ENCODE measurements around the gene SNRPA.

SNRPA gene

GRCh38 chr19:40800339-40800996 lies 49.5 kb downstream of the SNRPA start:
- H3K9me3 ChIP-seq (ENCODE audit: insufficient read depth, low read length): no peaks in the 10 kb centered on the region
- H3K4me2 ChIP-seq (ENCODE audit: low read length): peak overlapping the region; percentile 96
- peak overlapping the region; percentile 63 for H3K27ac ChIP-seq (ENCODE audit: low read length)
- no peak overlapping the region for H2AFZ ChIP-seq (ENCODE audit: low read depth, low read length)
- H3K9ac ChIP-seq (ENCODE audit: low read length): peak overlapping the region; percentile 90
- H3K27me3 ChIP-seq (ENCODE audit: low read depth, low read length): no peaks in the 10 kb centered on the region
- peaks cover 43% of the 10 kb centered on the region for H3K36me3 ChIP-seq (replicated peaks; ENCODE audit: low read depth, low read length)
- TF ChIP-seq EZH2phosphoT487 (IDR thresholded peaks at IDR 0.05; ENCODE audit: low read depth) (no peak), CTCF (IDR thresholded peaks at IDR 0.05; ENCODE audit: low read depth, low read length) (no peak)
- peaks cover 65% of the 10 kb centered on the region for H3K79me2 ChIP-seq (ENCODE audit: low read length)
- peaks cover 56% of the 10 kb centered on the region for H4K20me1 ChIP-seq (ENCODE audit: insufficient read depth, low read length)
- H3K4me3 ChIP-seq (ENCODE audit: low read length): peak overlapping the region; percentile 86
- peaks cover 63% of the 10 kb centered on the region for H3K4me1 ChIP-seq (ENCODE audit: low read length)

DNA sequence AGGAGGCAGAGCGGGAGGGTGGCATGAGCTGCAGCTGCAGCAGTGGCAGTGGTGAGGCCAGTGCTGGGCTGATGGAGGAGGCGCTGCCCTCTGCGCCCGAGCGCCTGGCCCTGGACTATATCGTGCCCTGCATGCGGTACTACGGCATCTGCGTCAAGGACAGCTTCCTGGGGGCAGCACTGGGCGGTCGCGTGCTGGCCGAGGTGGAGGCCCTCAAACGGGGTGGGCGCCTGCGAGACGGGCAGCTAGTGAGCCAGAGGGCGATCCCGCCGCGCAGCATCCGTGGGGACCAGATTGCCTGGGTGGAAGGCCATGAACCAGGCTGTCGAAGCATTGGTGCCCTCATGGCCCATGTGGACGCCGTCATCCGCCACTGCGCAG lies 50.0 kb downstream of the SNRPA start:
- Histone ChIP-seq H2AFZ (ENCODE audit: low read depth, low read length) (no peak overlapping the region), H3K27me3 (ENCODE audit: low read depth, low read length) (no peaks in the 10 kb centered on the region), H4K20me1 (ENCODE audit: insufficient read depth, low read length) (peaks cover 61% of the 10 kb centered on the region), H3K9ac (ENCODE audit: low read length) (no peak overlapping the region), H3K79me2 (ENCODE audit: low read length) (peaks cover 70% of the 10 kb centered on the region), H3K4me3 (ENCODE audit: low read length) (no peak overlapping the region), H3K4me1 (ENCODE audit: low read length) (peaks cover 64% of the 10 kb centered on the region), H3K4me2 (ENCODE audit: low read length) (peak overlapping the region; percentile 96; the same call in 1 of the 2 replicates), H3K9me3 (ENCODE audit: insufficient read depth, low read length) (no peaks in the 10 kb centered on the region), H3K27ac (ENCODE audit: low read length) (no peak overlapping the region), H3K36me3 (replicated peaks; ENCODE audit: low read depth, low read length) (peaks cover 48% of the 10 kb centered on the region)
- TF ChIP-seq EZH2phosphoT487 (IDR thresholded peaks at IDR 0.05; ENCODE audit: low read depth) (no peak), CTCF (IDR thresholded peaks at IDR 0.05; ENCODE audit: low read depth, low read length) (no peak)

DNA sequence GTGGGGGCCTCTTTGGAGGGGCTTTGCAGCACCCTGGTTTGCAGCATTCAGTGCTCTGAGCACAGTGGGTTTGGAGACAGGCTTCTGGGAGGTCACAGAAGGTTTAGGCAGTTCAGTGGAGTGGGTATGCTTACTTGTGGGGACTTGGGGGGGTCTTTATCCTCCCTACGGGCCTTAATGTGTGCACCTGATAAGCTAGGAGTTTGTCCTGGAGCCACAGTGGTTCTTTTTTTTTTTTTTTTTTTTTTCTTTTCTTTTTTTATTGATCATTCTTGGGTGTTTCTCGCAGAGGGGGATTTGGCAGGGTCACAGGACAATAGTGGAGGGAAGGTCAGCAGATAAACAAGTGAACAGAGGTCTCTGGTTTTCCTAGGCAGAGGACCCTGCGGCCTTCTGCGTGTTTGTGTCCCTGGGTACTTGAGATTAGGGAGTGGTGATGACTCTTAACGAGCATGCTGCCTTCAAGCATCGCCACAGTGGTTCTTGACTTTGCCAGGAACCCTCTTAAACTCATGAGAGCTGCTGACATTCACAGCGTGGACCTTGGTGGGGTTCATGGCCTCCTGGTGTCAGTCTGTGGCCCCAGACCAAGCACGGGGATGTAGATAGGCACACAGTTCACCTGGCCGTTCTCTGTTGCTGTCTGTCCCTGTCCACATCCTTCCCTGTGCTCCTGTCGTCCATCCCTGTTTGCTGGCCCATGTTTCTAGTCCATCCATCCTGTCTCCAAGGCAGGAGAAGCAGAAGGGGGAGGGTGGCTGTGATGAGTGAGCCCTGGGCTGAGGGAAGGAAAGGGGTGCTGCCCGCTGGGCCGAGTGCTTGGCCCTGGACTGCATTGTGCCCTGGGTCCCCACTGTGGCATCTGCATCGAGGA lies 50.7 kb downstream of the SNRPA start:
- Histone ChIP-seq H3K36me3 (replicated peaks; ENCODE audit: low read depth, low read length) (peaks cover 55% of the 10 kb centered on the region), H4K20me1 (ENCODE audit: insufficient read depth, low read length) (peaks cover 68% of the 10 kb centered on the region), H3K4me3 (ENCODE audit: low read length) (peak overlapping the region; percentile 63; the same call in 1 of the 2 replicates), H3K4me1 (ENCODE audit: low read length) (peaks cover 66% of the 10 kb centered on the region), H3K79me2 (ENCODE audit: low read length) (peaks cover 77% of the 10 kb centered on the region), H3K4me2 (ENCODE audit: low read length) (peak overlapping the region; percentile 96), H3K27me3 (ENCODE audit: low read depth, low read length) (no peaks in the 10 kb centered on the region), H3K9me3 (ENCODE audit: insufficient read depth, low read length) (no peaks in the 10 kb centered on the region), H3K9ac (ENCODE audit: low read length) (peak overlapping the region; percentile 51; the same call in 1 of the 2 replicates), H2AFZ (ENCODE audit: low read depth, low read length) (no peak overlapping the region), H3K27ac (ENCODE audit: low read length) (no peak overlapping the region)
- no peak for TF ChIP-seq EZH2phosphoT487 (IDR thresholded peaks at IDR 0.05; ENCODE audit: low read depth)
- TF ChIP-seq CTCF (IDR thresholded peaks at IDR 0.05; ENCODE audit: low read depth, low read length): no peak

Data from OCI-LY3 (cell line).